IMR-90 (cell line): ENCODE measurements around the gene NPHS1. TPM values are rescaled to one million over a fixed set of nuclear protein-coding genes. Genes with fewer than 3 reads are reported as not detected.

Experiments used
- ATAC-seq: fragments of 200-7000 bp; cut with Tn5 transposase; 2 replicates; pipeline ENCODE4 v1.9.1; 2020; ENCODE audit warnings: low read depth, mild to moderate bottlenecking, moderate library complexity
- BruUV-seq: library from RNA; stranded (reverse); fragments of 400-500 nt; replicated peaks from 2 replicates; lab custom pipeline; 2021; lab: Mats Ljungman, UMichigan
- CTCF ChIA-PET: fragments of 300-600 bp; formaldehyde crosslinking; extraction: SDS; loops from one replicate; lab custom pipeline; 2021; ENCODE audit warnings: antibody characterized with exemption; lab: Yijun Ruan, JAX
- POLR2A ChIA-PET: fragments of 300-600 bp; sonication (Branson Sonifier 250); formaldehyde crosslinking; loops from one replicate; lab custom pipeline; 2022; ENCODE audit warnings: antibody characterized with exemption; ENCODE audit not compliant: unreplicated experiment; lab: Charles Lee
- DNase-seq: peaks from one replicate; pipeline ENCODE4 v3.0.0; 2013
- H2AFZ ChIP-seq: replicated peaks from 2 replicates; pipeline ENCODE3; 2013; ENCODE audit warnings: low read length, mild to moderate bottlenecking; ENCODE audit not compliant: poor library complexity
- H2AK5ac ChIP-seq: 2 replicates; pipeline ENCODE4 v1.6.1; 2013; ENCODE audit warnings: low read depth, low read length, inconsistent platforms
- H2AK9ac ChIP-seq: replicated peaks from 2 replicates; pipeline ENCODE3; 2013; ENCODE audit warnings: mild to moderate bottlenecking, low read depth, low read length, moderate library complexity; ENCODE audit not compliant: poor library complexity
- H2BK120ac ChIP-seq: 2 replicates; pipeline ENCODE4 v1.6.1; 2013; ENCODE audit warnings: low read depth, low read length, inconsistent platforms
- H2BK15ac ChIP-seq: 3 replicates; pipeline ENCODE4 v1.6.1; 2013; ENCODE audit warnings: low read depth, low read length, inconsistent platforms
- H2BK20ac ChIP-seq: 2 replicates; pipeline ENCODE4 v1.6.1; 2013; ENCODE audit warnings: low read depth, mild to moderate bottlenecking, inconsistent platforms, low read length, moderate library complexity
- H2BK5ac ChIP-seq: 2 replicates; pipeline ENCODE4 v1.6.1; 2013; ENCODE audit warnings: mild to moderate bottlenecking, low read depth, low read length, inconsistent platforms; ENCODE audit not compliant: poor library complexity, severe bottlenecking
- H3K14ac ChIP-seq: replicated peaks from 2 replicates; pipeline ENCODE4 v1.6.1; 2013; ENCODE audit warnings: low read depth, low read length, inconsistent platforms
- H3K18ac ChIP-seq: 2 replicates; pipeline ENCODE4 v1.6.1; 2013; ENCODE audit warnings: low read depth, low read length, control low read depth
- H3K23ac ChIP-seq: 2 replicates; pipeline ENCODE4 v1.6.1; 2013; ENCODE audit warnings: low read depth, low read length, inconsistent platforms
- H3K27ac ChIP-seq: 2 replicates; pipeline ENCODE4 v1.5.1; 2013; ENCODE audit warnings: mild to moderate bottlenecking, control low read depth, low read length; ENCODE audit not compliant: insufficient read depth
- H3K27me3 ChIP-seq: 2 replicates; pipeline ENCODE4 v1.6.1; 2013; ENCODE audit warnings: low read length; ENCODE audit not compliant: control insufficient read depth, insufficient read depth
- H3K36me3 ChIP-seq: 2 replicates; pipeline ENCODE4 v1.6.1; 2013; ENCODE audit warnings: low read length, mixed read lengths; ENCODE audit not compliant: control insufficient read depth, insufficient read depth
- H3K4ac ChIP-seq: 2 replicates; pipeline ENCODE4 v1.6.1; 2013; ENCODE audit warnings: low read depth, low read length, inconsistent platforms
- H3K4me1 ChIP-seq: 2 replicates; pipeline ENCODE4 v1.6.1; 2013; ENCODE audit warnings: low read length, mixed read lengths; ENCODE audit not compliant: control insufficient read depth, insufficient read depth
- H3K4me2 ChIP-seq: 2 replicates; pipeline ENCODE4 v1.6.1; 2013; ENCODE audit warnings: low read depth, mild to moderate bottlenecking, control low read depth, low read length, moderate library complexity
- H3K4me3 ChIP-seq: 2 replicates; pipeline ENCODE4 v1.5.1; 2013; ENCODE audit warnings: low read depth, mild to moderate bottlenecking, control low read depth, low read length, moderate library complexity; ENCODE audit not compliant: insufficient read depth
- H3K56ac ChIP-seq: 2 replicates; pipeline ENCODE4 v1.6.1; 2013; ENCODE audit warnings: low read length, inconsistent platforms; ENCODE audit not compliant: insufficient read depth; ENCODE audit errors: extremely low read depth
- H3K79me1 ChIP-seq, 2 experiments: 2 replicates each; pipeline ENCODE4 v1.6.1; 2013; ENCODE audit warnings: low read length in 2 of 2, inconsistent platforms in 1 of 2, low read depth in 1 of 2
- H3K9ac ChIP-seq: 2 replicates; pipeline ENCODE4 v1.6.1; 2013; ENCODE audit warnings: low read depth, low read length, control low read depth
- H3K9me1 ChIP-seq: 2 replicates; pipeline ENCODE4 v1.6.1; 2013; ENCODE audit warnings: low read length, inconsistent platforms; ENCODE audit not compliant: insufficient read depth
- H3K9me3 ChIP-seq: 2 replicates; pipeline ENCODE4 v1.6.1; 2013; ENCODE audit warnings: low read length; ENCODE audit not compliant: control insufficient read depth, insufficient read depth
- H4K20me1 ChIP-seq: 2 replicates; pipeline ENCODE4 v1.6.1; 2013; ENCODE audit warnings: low read length, inconsistent platforms; ENCODE audit not compliant: insufficient read depth
- H4K5ac ChIP-seq: 2 replicates; pipeline ENCODE4 v1.6.1; 2013; ENCODE audit warnings: mild to moderate bottlenecking, low read depth, low read length, control low read depth
- H4K8ac ChIP-seq, 2 experiments: 2 replicates each; pipeline ENCODE4 v1.6.1; 2013; ENCODE audit warnings: low read depth in 2 of 2, low read length in 2 of 2, control low read depth in 1 of 2, inconsistent platforms in 1 of 2
- H4K91ac ChIP-seq: 2 replicates; pipeline ENCODE4 v1.6.1; 2013; ENCODE audit warnings: low read depth, low read length, inconsistent platforms; ENCODE audit not compliant: insufficient read depth
- BHLHE40 ChIP-seq: fragments of 150-350 bp; IDR thresholded peaks from 2 replicates; pipeline ENCODE4 v1.6.1; 2016; ENCODE audit warnings: mild to moderate bottlenecking, low read depth, low read length
- CEBPB ChIP-seq: IDR thresholded peaks from 2 replicates; pipeline ENCODE4 v1.6.1; 2012; ENCODE audit warnings: low read depth, low read length, improper control_type of control experiment
- MAFK ChIP-seq: IDR thresholded peaks from 2 replicates; pipeline ENCODE4 v1.6.1; 2012; ENCODE audit warnings: low read depth, low read length, improper control_type of control experiment
- MAZ ChIP-seq: IDR thresholded peaks from 2 replicates; pipeline ENCODE4 v1.6.1; 2012; ENCODE audit warnings: low read depth, mild to moderate bottlenecking, low read length, improper control_type of control experiment, moderate library complexity, borderline replicate concordance
- MXI1 ChIP-seq: IDR thresholded peaks from 2 replicates; pipeline ENCODE4 v1.6.1; 2012; ENCODE audit warnings: low read depth, mild to moderate bottlenecking, low read length, moderate library complexity, borderline replicate concordance
- POLR2A ChIP-seq: IDR thresholded peaks from 2 replicates; pipeline ENCODE4 v1.6.1; 2012; ENCODE audit warnings: mild to moderate bottlenecking, low read depth, low read length
- SMC3 ChIP-seq: fragments of 150-350 bp; IDR thresholded peaks from 2 replicates; pipeline ENCODE4 v1.6.1; 2016; ENCODE audit warnings: low read depth, mild to moderate bottlenecking, antibody characterized with exemption, low read length, moderate library complexity
- WGBS, 2 experiments: methylation state at CpG; one replicate each; pipeline versions ENCODE4 v1.1.5 to v1.1.7; 2013; ENCODE audit warnings: missing lambda C conversion rate in 2 of 2; ENCODE audit not compliant: insufficient read length in 1 of 2; ENCODE audit errors: extremely low coverage in 2 of 2; 5-methylcytosine and 5-hydroxymethylcytosine counted together
- dilution Hi-C: fragments of 300-500 bp; cut with HindIII; formaldehyde crosslinking; loops from one replicate; pipeline ENCODE4 v1.14.3; 2018; ENCODE audit warnings: low sequenced_read_pairs; ENCODE audit not compliant: unreplicated experiment
- in situ Hi-C: fragments of 300-500 bp; cut with MboI; formaldehyde crosslinking; loops from 3 replicates; pipeline ENCODE4 v1.14.3; 2019; ENCODE audit warnings: low sequenced_read_pairs, inconsistent platforms, mixed read lengths
- intact Hi-C: fragments of 100-400 bp; cut with micrococcal nuclease; formaldehyde crosslinking; loops from 2 replicates; pipeline ENCODE4 v1.10.0; 2022
- polyA plus RNA-seq, 3 experiments: library from polyadenylated mRNA; depleted of rRNA; stranded (reverse); fragments of >200 nt; gene quantifications; 2 replicates each; pipeline ENCODE4 v1.2.3, GENCODE V29; 2012; ENCODE audit warnings: low replicate concordance in 1 of 3
- total RNA-seq: library from RNA; depleted of rRNA; stranded (reverse); fragments of >200 nt; gene quantifications from 2 replicates; pipeline ENCODE4 v1.2.3, GENCODE V29; 2012

NPHS1 gene
- total and polyA plus RNA-seq, 2 of the 4 experiments (the other 2 are of a cell fraction), result not detected

GRCh38 chr19:35792888-35793287 lies 59.4 kb downstream of the NPHS1 start:
- Histone ChIP-seq H2BK20ac (no peak overlapping the region), H3K56ac (no peak overlapping the region), H2BK120ac (no peak overlapping the region), H3K9ac (no peak overlapping the region), H3K23ac (no peak overlapping the region), H2AK9ac (no peak overlapping the region), H2BK15ac (no peak overlapping the region), H4K5ac (no peak overlapping the region), H4K20me1 (no peaks in the 10 kb centered on the region), H3K4ac (no peak overlapping the region), H2AFZ (no peak overlapping the region), H3K4me3 (no peak overlapping the region), H3K27ac (no peak overlapping the region), H4K91ac (no peak overlapping the region), H3K79me1 (no peaks in the 10 kb centered on the region), H3K9me1 (no peaks in the 10 kb centered on the region), H3K4me2 (no peak overlapping the region), H3K27me3 (peaks cover 23% of the 10 kb centered on the region), H3K9me3 (no peaks in the 10 kb centered on the region), H3K14ac (no peak overlapping the region), H3K36me3 (no peaks in the 10 kb centered on the region), H2BK5ac (no peak overlapping the region), H4K8ac (no peak overlapping the region), H2AK5ac (no peak overlapping the region), H3K18ac (no peak overlapping the region), H3K4me1 (no peaks in the 10 kb centered on the region)
- 17% methylated on average over 1 of the region's 8 CpGs; no CpG with 5 or more reads in 1 of the 2 experiments for WGBS, 2 experiments
- in situ Hi-C loops (no loop called here), dilution Hi-C loops (no loop called here), intact Hi-C loops (no loop called here)
- ChIA-PET POLR2A (no interaction called here), CTCF (no interaction called here)
- no TSS peak for BruUV-seq
- ATAC-seq, result no peak
- DNase-seq, result no peak
- TF ChIP-seq BHLHE40 (no peak), MAZ (no peak), POLR2A (no peak), MAFK (no peak), MXI1 (no peak), SMC3 (no peak), CEBPB (no peak)
